ENCODE results near the gene KIF1B.
A peak's percentile ranks its signal among the peaks of the same experiment; 100 is the strongest.

Gene KIF1B

GRCh38 chr1:10339815-10340214, 129.4 kb downstream of the KIF1B start:
- DNase-seq (ENCODE audit: insufficient read length, low spot score), result no peak
- FAIRE-seq, result no peak
- no peak for TF ChIP-seq POLR2A (IDR thresholded peaks at IDR 0.05; ENCODE audit: low read depth, low read length)
- TF ChIP-seq TAF1 (IDR thresholded peaks at IDR 0.05; ENCODE audit: low read depth, low read length), result no peak
- TF ChIP-seq SPI1 (IDR thresholded peaks at IDR 0.05; ENCODE audit: low read depth, low read length), result no peak
- TF ChIP-seq POU2F2 (IDR thresholded peaks at IDR 0.05; ENCODE audit: low read depth, low read length), result no peak
- TF ChIP-seq PAX5 (IDR thresholded peaks at IDR 0.05; ENCODE audit: insufficient read depth, low read length, severe bottlenecking), result no peak
- TF ChIP-seq POLR2AphosphoS5 (IDR thresholded peaks at IDR 0.05; ENCODE audit: low read depth, low read length), result no peak

GRCh38 chr1:10340930-10341590, 130.7 kb downstream of the KIF1B start:
- DNase-seq (ENCODE audit: insufficient read length, low spot score), result no peak
- FAIRE-seq, result no peak
- TF ChIP-seq POLR2A (IDR thresholded peaks at IDR 0.05; ENCODE audit: low read depth, low read length), result no peak
- no peak for TF ChIP-seq TAF1 (IDR thresholded peaks at IDR 0.05; ENCODE audit: low read depth, low read length)
- TF ChIP-seq PAX5 (IDR thresholded peaks at IDR 0.05; ENCODE audit: insufficient read depth, low read length, severe bottlenecking), result no peak
- TF ChIP-seq POU2F2 (IDR thresholded peaks at IDR 0.05; ENCODE audit: low read depth, low read length), result no peak
- TF ChIP-seq SPI1 (IDR thresholded peaks at IDR 0.05; ENCODE audit: low read depth, low read length), result no peak
- TF ChIP-seq POLR2AphosphoS5 (IDR thresholded peaks at IDR 0.05; ENCODE audit: low read depth, low read length), result no peak

DNA sequence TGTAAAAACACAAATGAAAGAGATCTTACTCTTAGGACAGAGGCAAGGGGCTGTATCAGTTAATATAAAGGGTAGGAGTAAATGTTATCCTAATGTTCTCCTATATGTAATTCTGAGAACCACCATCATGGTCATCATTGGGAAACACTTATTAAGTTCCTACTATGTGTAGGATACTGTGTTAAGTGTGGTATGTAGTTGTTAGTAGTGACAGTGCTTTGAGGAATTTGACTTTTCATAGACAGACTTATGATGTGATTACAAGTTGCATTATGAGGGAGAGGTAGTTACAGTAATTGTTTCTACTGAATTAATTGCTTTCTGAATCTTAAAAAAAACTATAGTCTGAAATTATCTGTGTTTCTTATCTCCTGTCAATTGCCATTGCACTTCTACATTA, 136.7 kb downstream of the KIF1B start:
- no peak for DNase-seq (ENCODE audit: insufficient read length, low spot score)
- no peak for FAIRE-seq
- TF ChIP-seq POLR2A (IDR thresholded peaks at IDR 0.05; ENCODE audit: low read depth, low read length) (no peak), POLR2AphosphoS5 (IDR thresholded peaks at IDR 0.05; ENCODE audit: low read depth, low read length) (no peak), POU2F2 (IDR thresholded peaks at IDR 0.05; ENCODE audit: low read depth, low read length) (no peak), TAF1 (IDR thresholded peaks at IDR 0.05; ENCODE audit: low read depth, low read length) (no peak), PAX5 (IDR thresholded peaks at IDR 0.05; ENCODE audit: insufficient read depth, low read length, severe bottlenecking) (no peak), SPI1 (IDR thresholded peaks at IDR 0.05; ENCODE audit: low read depth, low read length) (no peak)

DNA sequence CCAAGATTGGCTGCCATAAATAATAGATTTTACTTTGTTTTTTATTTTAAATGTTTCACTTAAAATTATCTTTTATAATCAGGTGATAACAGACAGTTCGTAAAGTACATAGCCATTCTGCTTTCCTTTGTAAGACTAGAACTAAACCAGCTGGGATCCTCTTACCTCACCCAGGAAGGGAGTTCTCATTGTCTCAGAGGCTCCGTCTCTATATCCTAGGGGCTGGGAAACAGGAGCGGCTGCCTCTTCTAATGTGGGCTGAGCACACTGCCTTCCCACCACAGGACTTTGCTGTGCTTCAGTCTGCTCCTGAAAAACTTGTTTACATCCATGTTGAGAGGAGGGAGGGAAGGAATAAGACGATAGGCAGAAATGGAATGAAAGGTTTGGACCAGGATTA, 142.9 kb downstream of the KIF1B start:
- no peak for TF ChIP-seq POU2F2 (IDR thresholded peaks at IDR 0.05; ENCODE audit: low read depth, low read length)
- no peak for DNase-seq (ENCODE audit: insufficient read length, low spot score)
- FAIRE-seq, result no peak

GRCh38 chr1:10353693-10354092, 143.3 kb downstream of the KIF1B start:
- FAIRE-seq (no peak), DNase-seq (ENCODE audit: insufficient read length, low spot score) (no peak)
- TF ChIP-seq POLR2A (IDR thresholded peaks at IDR 0.05; ENCODE audit: low read depth, low read length) (no peak), TAF1 (IDR thresholded peaks at IDR 0.05; ENCODE audit: low read depth, low read length) (no peak), POU2F2 (IDR thresholded peaks at IDR 0.05; ENCODE audit: low read depth, low read length) (no peak), POLR2AphosphoS5 (IDR thresholded peaks at IDR 0.05; ENCODE audit: low read depth, low read length) (no peak), SPI1 (IDR thresholded peaks at IDR 0.05; ENCODE audit: low read depth, low read length) (no peak), PAX5 (IDR thresholded peaks at IDR 0.05; ENCODE audit: insufficient read depth, low read length, severe bottlenecking) (no peak)

DNA sequence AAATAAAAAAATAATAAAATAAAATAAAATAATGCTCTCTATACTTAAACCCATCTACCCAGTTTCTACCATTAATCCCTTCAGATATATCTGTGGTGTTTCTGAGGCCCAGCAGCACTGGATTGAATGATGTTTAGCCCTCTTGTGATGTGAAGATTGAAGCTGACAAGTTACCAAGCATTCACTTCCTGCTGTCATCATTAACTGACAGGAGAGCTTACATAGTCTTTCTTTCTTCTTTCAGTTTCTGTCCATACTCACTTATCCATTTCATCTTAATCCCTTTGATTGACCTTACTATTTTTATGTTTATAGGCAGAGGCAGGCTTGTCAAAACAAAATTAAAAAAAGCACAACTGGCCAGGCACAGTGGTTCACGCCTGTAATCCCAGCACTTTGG, 149.7 kb downstream of the KIF1B start:
- FAIRE-seq (no peak), DNase-seq (ENCODE audit: insufficient read length, low spot score) (no peak)
- TF ChIP-seq POLR2AphosphoS5 (IDR thresholded peaks at IDR 0.05; ENCODE audit: low read depth, low read length) (no peak), TAF1 (IDR thresholded peaks at IDR 0.05; ENCODE audit: low read depth, low read length) (no peak), SPI1 (IDR thresholded peaks at IDR 0.05; ENCODE audit: low read depth, low read length) (no peak), PAX5 (IDR thresholded peaks at IDR 0.05; ENCODE audit: insufficient read depth, low read length, severe bottlenecking) (no peak), POLR2A (IDR thresholded peaks at IDR 0.05; ENCODE audit: low read depth, low read length) (no peak), POU2F2 (IDR thresholded peaks at IDR 0.05; ENCODE audit: low read depth, low read length) (no peak)

GRCh38 chr1:10361515-10361914, 151.1 kb downstream of the KIF1B start:
- FAIRE-seq, result no peak
- TF ChIP-seq POLR2A (IDR thresholded peaks at IDR 0.05; ENCODE audit: low read depth, low read length) (no peak), POU2F2 (IDR thresholded peaks at IDR 0.05; ENCODE audit: low read depth, low read length) (no peak), PAX5 (IDR thresholded peaks at IDR 0.05; ENCODE audit: insufficient read depth, low read length, severe bottlenecking) (no peak), SPI1 (IDR thresholded peaks at IDR 0.05; ENCODE audit: low read depth, low read length) (no peak), POLR2AphosphoS5 (IDR thresholded peaks at IDR 0.05; ENCODE audit: low read depth, low read length) (no peak)
- no peak for DNase-seq (ENCODE audit: insufficient read length, low spot score)

DNA sequence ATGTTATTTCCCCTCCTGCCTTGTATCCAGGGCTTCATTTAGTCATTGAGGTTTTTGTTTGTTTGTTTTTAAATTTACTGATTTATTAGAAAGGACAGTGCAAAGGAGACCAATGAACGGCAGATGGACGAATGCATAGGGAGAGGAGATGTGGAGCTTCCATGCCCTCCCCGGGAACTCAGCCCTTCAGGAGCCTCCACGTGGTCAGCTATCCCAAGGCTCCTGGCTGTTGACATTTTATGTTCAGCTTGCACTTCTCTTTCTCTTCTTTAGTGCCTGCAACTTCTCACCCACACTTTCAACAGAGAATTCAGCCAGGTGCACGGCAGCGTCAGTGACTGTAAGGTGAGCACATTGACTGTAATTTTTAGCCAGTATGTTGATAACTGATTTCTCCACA, 157.8 kb downstream of the KIF1B start:
- FAIRE-seq (no peak), DNase-seq (ENCODE audit: insufficient read length, low spot score) (no peak)

GRCh38 chr1:10374442-10374860, 164.1 kb downstream of the KIF1B start:
- DNase-seq (ENCODE audit: insufficient read length, low spot score), result no peak
- FAIRE-seq, result no peak
- no peak for TF ChIP-seq PAX5 (IDR thresholded peaks at IDR 0.05; ENCODE audit: insufficient read depth, low read length, severe bottlenecking)

More for the DNA sequence above, 157.8 kb downstream of the KIF1B start:
- no peak for TF ChIP-seq POU2F2 (IDR thresholded peaks at IDR 0.05; ENCODE audit: low read depth, low read length)
- no peak for TF ChIP-seq TAF1 (IDR thresholded peaks at IDR 0.05; ENCODE audit: low read depth, low read length)
- no peak for TF ChIP-seq POLR2AphosphoS5 (IDR thresholded peaks at IDR 0.05; ENCODE audit: low read depth, low read length)
- no peak for TF ChIP-seq POLR2A (IDR thresholded peaks at IDR 0.05; ENCODE audit: low read depth, low read length)
- no peak for TF ChIP-seq SPI1 (IDR thresholded peaks at IDR 0.05; ENCODE audit: low read depth, low read length)
- no peak for TF ChIP-seq PAX5 (IDR thresholded peaks at IDR 0.05; ENCODE audit: insufficient read depth, low read length, severe bottlenecking)

DNA sequence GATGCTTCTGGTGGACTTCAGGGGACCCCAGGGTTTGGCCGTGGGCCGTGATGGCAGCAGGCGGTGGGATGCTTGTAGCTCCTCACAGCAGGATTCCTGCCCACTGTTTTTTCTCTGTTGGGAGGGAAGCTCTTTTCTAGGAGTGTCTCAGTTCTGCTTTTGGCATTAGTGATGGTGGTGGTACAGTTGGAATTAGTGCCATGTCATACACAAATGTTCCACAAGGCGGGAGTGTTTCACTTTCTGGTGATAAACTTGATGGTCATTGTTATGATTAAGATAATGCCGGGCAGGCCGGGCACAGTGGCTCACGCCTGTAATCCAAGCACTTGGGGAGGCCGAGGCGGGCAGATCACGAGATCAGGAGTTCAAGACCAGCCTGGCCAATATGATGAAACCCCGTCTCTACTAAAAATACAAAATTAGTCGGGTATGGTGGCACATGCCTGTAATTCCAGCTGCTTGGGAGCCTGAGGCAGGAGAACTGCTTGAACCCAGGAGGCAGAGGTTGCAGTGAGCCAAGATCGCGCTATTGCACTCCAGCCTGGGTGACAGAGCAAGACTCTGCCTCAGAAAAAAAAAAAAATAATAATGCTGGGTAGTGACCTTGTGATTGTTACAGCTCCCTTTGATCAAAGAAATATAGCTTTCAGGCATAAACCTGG, 167.1 kb downstream of the KIF1B start:
- TF ChIP-seq SPI1 (IDR thresholded peaks at IDR 0.05; ENCODE audit: low read depth, low read length), result peak; percentile 90
- peak; percentile 39 for DNase-seq (ENCODE audit: insufficient read length, low spot score)
- peak; percentile 86 for FAIRE-seq
